A549 (cell line): ENCODE measurements around the gene IDUA. TPM values are rescaled to one million over a fixed set of nuclear protein-coding genes. Genes with fewer than 3 reads are reported as not detected.

Experiments used
- ATAC-seq, 2 experiments: fragments of 200-7000 bp in 1 of 2; fragments of >200 bp in 1 of 2; cut with Nextera tagmentation in 1 of 2; cut with Tn5 transposase in 1 of 2; 3 replicates each; pipeline versions ENCODE4 v1.8.0 to v1.9.1; 2018 to 2020; ENCODE audit warnings: mild to moderate bottlenecking in 1 of 2, moderate library complexity in 1 of 2
- CTCF ChIA-PET: fragments of 300-600 bp; sonication (Branson Sonifier 250); formaldehyde crosslinking; extraction: SDS; loops from one replicate; lab custom pipeline; 2021; ENCODE audit warnings: antibody characterized with exemption, inconsistent platforms; lab: Yijun Ruan, JAX
- POLR2A ChIA-PET: fragments of 350-600 bp; formaldehyde crosslinking; extraction: SDS; loops from one replicate; lab custom pipeline; 2021; ENCODE audit warnings: antibody characterized with exemption, inconsistent platforms; lab: Yijun Ruan, JAX
- DNase-seq, 2 experiments: peaks; one replicate each; pipeline versions ENCODE4 v3.0.0 to v3.0.0-alpha.2; 2011 to 2016; ENCODE audit warnings: low read depth in 1 of 2, low spot score in 1 of 2
- FAIRE-seq: peaks from 2 replicates; lab custom pipeline; 2011; peaks lifted over from hg19 to GRCh38; lab: Jason Lieb, UNC
- H3K27ac ChIP-seq, 2 experiments: fragments of >200 bp; sonication (Bioruptor Twin); formaldehyde crosslinking; 3 replicates each; pipeline ENCODE4 v1.5.1; 2016 to 2017
- H3K4me1 ChIP-seq: fragments of >200 bp; sonication (Bioruptor Twin); formaldehyde crosslinking; 3 replicates; pipeline ENCODE4 v1.6.1; 2016
- H3K4me2 ChIP-seq: fragments of >200 bp; sonication (Bioruptor Twin); formaldehyde crosslinking; 3 replicates; pipeline ENCODE4 v1.6.1; 2016
- H3K4me3 ChIP-seq: fragments of >200 bp; sonication (Bioruptor Twin); formaldehyde crosslinking; 3 replicates; pipeline ENCODE4 v1.5.1; 2016
- H3K9me3 ChIP-seq: fragments of >200 bp; sonication (Bioruptor Twin); formaldehyde crosslinking; 3 replicates; pipeline ENCODE4 v1.6.1; 2016
- ATOH8 ChIP-seq: fragments of 250-450 bp; sonication (Bioruptor Pico); IDR thresholded peaks from 2 replicates; pipeline ENCODE4 v1.5.0; 2020; ENCODE audit warnings: low read depth, mild to moderate bottlenecking, moderate library complexity
- BHLHE40 ChIP-seq: IDR thresholded peaks from 2 replicates; pipeline ENCODE4 v1.6.1; 2012; ENCODE audit warnings: low read depth, low read length, inconsistent platforms
- CHD2 ChIP-seq: fragments of 150-350 bp; IDR thresholded peaks from 2 replicates; pipeline ENCODE4 v1.6.1; 2014; ENCODE audit warnings: low read length; ENCODE audit not compliant: partially characterized antibody
- CHD4 ChIP-seq: fragments of 200-600 bp; sonication (generic); IDR thresholded peaks from 2 replicates; pipeline ENCODE4 v1.6.1; 2016; ENCODE audit warnings: antibody characterized with exemption, mild to moderate bottlenecking, borderline replicate concordance
- CTCF ChIP-seq: fragments of >200 bp; sonication (Bioruptor Twin); formaldehyde crosslinking; IDR thresholded peaks from 3 replicates; pipeline ENCODE4 v1.5.1; 2016
- EHF ChIP-seq: fragments of 250-450 bp; sonication (Bioruptor Pico); IDR thresholded peaks from 2 replicates; pipeline ENCODE4 v1.5.0; 2020; ENCODE audit warnings: mild to moderate bottlenecking
- EHMT2 ChIP-seq: fragments of 200-600 bp; sonication (generic); IDR thresholded peaks from 2 replicates; pipeline ENCODE4 v1.6.1; 2016; ENCODE audit warnings: antibody characterized with exemption, low read depth, mild to moderate bottlenecking, moderate library complexity
- ELK1 ChIP-seq: fragments of 150-350 bp; IDR thresholded peaks from 2 replicates; pipeline ENCODE4 v1.6.1; 2014; ENCODE audit warnings: low read depth, mild to moderate bottlenecking, low read length
- FOSB ChIP-seq: fragments of 250-450 bp; sonication (Bioruptor Pico); IDR thresholded peaks from 2 replicates; pipeline ENCODE4 v1.5.0; 2020; ENCODE audit warnings: mild to moderate bottlenecking, moderate library complexity
- FOSL2 ChIP-seq, 2 experiments: fragments of 450-650 bp in 1 of 2; fragments of >200 bp in 1 of 2; sonication (Bioruptor Twin) in 1 of 2; formaldehyde crosslinking; IDR thresholded peaks; 2 replicates each; pipeline versions ENCODE4 v1.5.0 to v1.6.1; 2016 to 2020; ENCODE audit warnings: mild to moderate bottlenecking in 1 of 2, moderate library complexity in 1 of 2
- GATA3 ChIP-seq: IDR thresholded peaks from 2 replicates; pipeline ENCODE4 v1.6.1; 2012; ENCODE audit warnings: borderline replicate concordance
- HES2 ChIP-seq: fragments of >200 bp; sonication (Bioruptor Twin); formaldehyde crosslinking; IDR thresholded peaks from 2 replicates; pipeline ENCODE4 v1.6.1; 2016
- HEYL ChIP-seq: fragments of 250-450 bp; sonication (Bioruptor Pico); IDR thresholded peaks from 2 replicates; pipeline ENCODE4 v1.8.0; 2021; ENCODE audit warnings: mild to moderate bottlenecking, moderate library complexity
- HOXB5 ChIP-seq: fragments of 250-450 bp; sonication (Bioruptor Pico); IDR thresholded peaks from 2 replicates; pipeline ENCODE4 v1.5.0; 2020; ENCODE audit warnings: mild to moderate bottlenecking, moderate library complexity
- JUNB ChIP-seq: fragments of >200 bp; sonication (Bioruptor Twin); formaldehyde crosslinking; IDR thresholded peaks from 2 replicates; pipeline ENCODE4 v1.6.1; 2016
- MAX ChIP-seq: IDR thresholded peaks from 2 replicates; pipeline ENCODE4 v1.6.1; 2012
- MYC ChIP-seq: IDR thresholded peaks from 2 replicates; pipeline ENCODE4 v1.6.1; 2012; ENCODE audit warnings: mild to moderate bottlenecking, inconsistent platforms, low read length, improper control_type of control experiment, borderline replicate concordance
- NFE2L2 ChIP-seq: fragments of 150-350 bp; conservative IDR thresholded peaks from 2 replicates; pipeline ENCODE4 v1.6.1; 2014; ENCODE audit warnings: low read length
- POLR2AphosphoS2 ChIP-seq: conservative IDR thresholded peaks from 2 replicates; pipeline ENCODE4 v1.6.1; 2012; ENCODE audit warnings: low read length, improper control_type of control experiment, inconsistent platforms
- RAD21 ChIP-seq, 2 experiments: fragments of >200 bp in 1 of 2; sonication (Bioruptor Twin) in 1 of 2; formaldehyde crosslinking in 1 of 2; IDR thresholded peaks in 1 of 2; conservative IDR thresholded peaks in 1 of 2; 2 replicates in 1 of 2; 3 replicates in 1 of 2; pipeline ENCODE4 v1.6.1; 2012 to 2018; ENCODE audit warnings: inconsistent platforms in 1 of 2
- RARB ChIP-seq: fragments of 250-450 bp; sonication (Bioruptor Pico); IDR thresholded peaks from 2 replicates; pipeline ENCODE4 v1.8.0; 2021; ENCODE audit warnings: mild to moderate bottlenecking, moderate library complexity
- RFX5 ChIP-seq: fragments of 450-650 bp; IDR thresholded peaks from 2 replicates; pipeline ENCODE4 v1.7.1; 2014; ENCODE audit warnings: antibody characterized with exemption, mild to moderate bottlenecking, moderate library complexity
- RNF2 ChIP-seq: fragments of 200-600 bp; sonication (generic); IDR thresholded peaks from 2 replicates; pipeline ENCODE4 v1.6.1; 2016; ENCODE audit warnings: low read depth, mild to moderate bottlenecking, antibody characterized with exemption, moderate library complexity, borderline replicate concordance
- SMC3 ChIP-seq: fragments of >200 bp; sonication (Bioruptor Twin); formaldehyde crosslinking; IDR thresholded peaks from 3 replicates; pipeline ENCODE4 v1.6.1; 2018; ENCODE audit warnings: inconsistent platforms
- SREBF2 ChIP-seq: fragments of 450-650 bp; IDR thresholded peaks from 2 replicates; pipeline ENCODE4 v1.6.1; 2014; ENCODE audit warnings: mild to moderate bottlenecking, moderate library complexity
- TFCP2L1 ChIP-seq: fragments of 250-450 bp; sonication (Bioruptor Pico); IDR thresholded peaks from 2 replicates; pipeline ENCODE4 v1.5.0; 2021; ENCODE audit warnings: mild to moderate bottlenecking
- USF2 ChIP-seq: fragments of 450-650 bp; IDR thresholded peaks from 2 replicates; pipeline ENCODE4 v1.6.1; 2014; ENCODE audit warnings: antibody characterized with exemption
- ZNF302 ChIP-seq: fragments of 250-450 bp; sonication (Bioruptor Pico); IDR thresholded peaks from 2 replicates; pipeline ENCODE4 v1.9.0; 2021; ENCODE audit warnings: inconsistent platforms, mild to moderate bottlenecking, moderate library complexity
- ZSCAN20 ChIP-seq: fragments of 250-450 bp; sonication (Bioruptor Pico); IDR thresholded peaks from 2 replicates; pipeline ENCODE4 v1.8.0; 2022; ENCODE audit warnings: mild to moderate bottlenecking, moderate library complexity
- WGBS: methylation state at CpG from one replicate; pipeline ENCODE4 v1.1.6; 2017; ENCODE audit errors: missing lambda C conversion rate; 5-methylcytosine and 5-hydroxymethylcytosine counted together
- polyA plus RNA-seq, 4 experiments: library from polyadenylated mRNA; depleted of rRNA in 3 of 4; stranded (reverse); fragments of >200 nt; fragmentation: RNase III in 1 of 4; extraction: RNeasy Plus Mini Kit Qiagen cat#74134 plus additional on column Dnase treatment in 1 of 4; gene quantifications; 2 replicates in 3 of 4; 3 replicates in 1 of 4; pipeline ENCODE4 v1.2.3, GENCODE V29; 2011 to 2017

IDUA gene
- polyA plus RNA-seq, 2 of the 4 experiments (the other 2 are of a cell fraction), result 3.1 to 19.4 TPM

- H3K27ac ChIP-seq, result no peak overlapping the region
- WGBS, result 49% methylated on average over 9 of the region's 9 CpGs
- DNase-seq (no peak), ATAC-seq (no peak), FAIRE-seq (no peak)
- no peak overlapping the region for H3K4me3 ChIP-seq
- no peaks in the 10 kb centered on the region for H3K9me3 ChIP-seq
- CTCF ChIA-PET, result interaction anchor here (0.9 kb wide), 1 partner anchor 461 kb away, joined by 3 read pairs; no protein-coding TSS in a partner anchor
- H3K4me1 ChIP-seq, result no peaks in the 10 kb centered on the region
- POLR2A ChIA-PET, result no interaction called here
- no peak overlapping the region for H3K4me2 ChIP-seq
- no peak for TF ChIP-seq SREBF2
- TF ChIP-seq CTCF, result no peak
- no peak for TF ChIP-seq EHF
- no peak for TF ChIP-seq RNF2
- no peak for TF ChIP-seq MAX
- no peak for TF ChIP-seq CHD4
- TF ChIP-seq HEYL, result no peak
- TF ChIP-seq NFE2L2, result no peak
- no peak for TF ChIP-seq HES2
- no peak for TF ChIP-seq ZNF302 (CRISPR knock-in tag)
- TF ChIP-seq FOSB (CRISPR knock-in tag), result no peak
- no peak for TF ChIP-seq HOXB5
- TF ChIP-seq GATA3, result no peak
- no peak for TF ChIP-seq EHMT2
- no peak for TF ChIP-seq RARB (CRISPR knock-in tag)
Observed at GRCh38 chr4:1051472-1051871, 64.6 kb downstream of the IDUA start.

- H3K4me1 ChIP-seq, result no peaks in the 10 kb centered on the region
- no peaks in the 10 kb centered on the region for H3K9me3 ChIP-seq
- DNase-seq (no peak), FAIRE-seq (no peak), ATAC-seq (no peak)
- ChIA-PET CTCF (no interaction called here), POLR2A (no interaction called here)
- TF ChIP-seq ELK1, result no peak
- no peak for TF ChIP-seq POLR2AphosphoS2
- TF ChIP-seq GATA3, result no peak
- TF ChIP-seq ATOH8 (CRISPR knock-in tag), result no peak
- TF ChIP-seq BHLHE40, result no peak
- TF ChIP-seq RARB (CRISPR knock-in tag), result no peak
- no peak for TF ChIP-seq FOSL2 (IDR thresholded peaks at IDR 0.05)
- TF ChIP-seq FOSL2 (CRISPR knock-in tag; IDR thresholded peaks at IDR 0.05), result no peak
- no peak for TF ChIP-seq JUNB
- no peak for TF ChIP-seq MYC
- TF ChIP-seq ZSCAN20 (CRISPR knock-in tag), result no peak
- no peak for TF ChIP-seq RFX5
- TF ChIP-seq EHF, result no peak
- TF ChIP-seq TFCP2L1 (CRISPR knock-in tag), result no peak
- no peak for TF ChIP-seq FOSB (CRISPR knock-in tag)
- TF ChIP-seq USF2, result no peak
- no peak for TF ChIP-seq HEYL
- TF ChIP-seq CHD2, result no peak
- no peak for TF ChIP-seq SMC3
- no peak for TF ChIP-seq RAD21 (conservative IDR thresholded peaks at IDR 0.05 in 1 of 2, IDR thresholded peaks at IDR 0.05 in 1 of 2)
- TF ChIP-seq NFE2L2, result no peak
- H3K4me3 ChIP-seq, result no peak overlapping the region
- no peak overlapping the region for H3K4me2 ChIP-seq
- 73% methylated on average over 10 of the region's 15 CpGs for WGBS
- no peak overlapping the region for H3K27ac ChIP-seq
Observed at GRCh38 chr4:1052231-1052671, 65.4 kb downstream of the IDUA start.
